HCT116 (cell line): ENCODE measurements around the gene ANKRD24.
A peak's percentile ranks its signal among the peaks of the same experiment; 100 is the strongest.

Experiments
- CTCF ChIP-seq, 3 experiments: fragments of 200-600 bp in 1 of 3; sonication (generic) in 1 of 3; IDR thresholded peaks in 2 of 3; conservative IDR thresholded peaks in 1 of 3; 2 replicates each; pipeline ENCODE4 v1.5.1; 2012 to 2017; ENCODE audit warnings: low read depth in 2 of 3, low read length in 2 of 3, antibody characterized with exemption in 1 of 3, borderline replicate concordance in 1 of 3, control low read depth in 1 of 3, mild to moderate bottlenecking in 1 of 3, mixed read lengths in 1 of 3, mixed run types in 1 of 3, moderate library complexity in 1 of 3; ENCODE audit not compliant: insufficient read depth in 1 of 3
- EGR1 ChIP-seq: IDR thresholded peaks from 2 replicates; pipeline ENCODE4 v1.6.1; 2012; ENCODE audit warnings: low read depth
- EZH2 ChIP-seq: fragments of 200-600 bp; sonication (generic); IDR thresholded peaks from 2 replicates; pipeline ENCODE4 v1.6.1; 2017; ENCODE audit warnings: antibody characterized with exemption, mixed run types
- EZH2phosphoT487 ChIP-seq: fragments of 200-600 bp; IDR thresholded peaks from 2 replicates; pipeline ENCODE4 v1.6.1; 2018; ENCODE audit warnings: antibody characterized with exemption, borderline replicate concordance
- JUND ChIP-seq: IDR thresholded peaks from 2 replicates; pipeline ENCODE4 v1.6.1; 2012
- MAX ChIP-seq: IDR thresholded peaks from 2 replicates; pipeline ENCODE4 v1.6.1; 2012
- POLR2A ChIP-seq: IDR thresholded peaks from 2 replicates; pipeline ENCODE4 v1.7.0; 2011; ENCODE audit warnings: borderline replicate concordance; ENCODE audit not compliant: insufficient read depth, insufficient read length; ENCODE audit errors: extremely low read depth
- POLR2AphosphoS5 ChIP-seq: IDR thresholded peaks from 2 replicates; pipeline ENCODE4 v1.6.1; 2011; ENCODE audit warnings: mild to moderate bottlenecking, low read depth, low read length, moderate library complexity
- RAD21 ChIP-seq: IDR thresholded peaks from 2 replicates; pipeline ENCODE4 v1.6.1; 2012; ENCODE audit warnings: low read depth, mild to moderate bottlenecking
- SIN3A ChIP-seq: IDR thresholded peaks from 2 replicates; pipeline ENCODE4 v1.6.1; 2012; ENCODE audit warnings: low read depth
- SP1 ChIP-seq: IDR thresholded peaks from 2 replicates; pipeline ENCODE4 v1.6.1; 2012; ENCODE audit warnings: low read depth
- SRF ChIP-seq: IDR thresholded peaks from 2 replicates; pipeline ENCODE4 v1.6.1; 2012; ENCODE audit warnings: low read depth
- YY1 ChIP-seq: IDR thresholded peaks from 2 replicates; pipeline ENCODE4 v1.6.1; 2011; ENCODE audit warnings: low read length, low read depth, moderate library complexity, mild to moderate bottlenecking; ENCODE audit not compliant: insufficient replicate concordance; ENCODE audit errors: extremely low read depth

- TF ChIP-seq EZH2phosphoT487 (no peak), CTCF (IDR thresholded peaks at IDR 0.05 in 2 of 3, conservative IDR thresholded peaks at IDR 0.05 in 1 of 3; ENCODE audit: borderline replicate concordance in 1 of 3, insufficient read depth in 1 of 3, low read depth in 2 of 3, low read length in 2 of 3) (peak; percentile 43 to 98 (median 98); a peak in 5 of 6 replicates), RAD21 (no peak), SIN3A (no peak), YY1 (no peak), POLR2AphosphoS5 (no peak), POLR2A (no peak), SP1 (no peak), EZH2 (no peak), MAX (peak; percentile 77), SRF (no peak), EGR1 (no peak), JUND (no peak)
Measured at GRCh38 chr19:4233282-4233853, 50.9 kb downstream of the ANKRD24 start.
